ENCODE data around the gene CYP4Z1.
"Not testable (repeated sequence)": the region's sequence is repeated elsewhere in the genome, so short reads cannot be mapped to it uniquely, and the experiment has no call there.

GRCh38 chr1:47121039-47121438 is 54.0 kb downstream of the CYP4Z1 start:
- TF ChIP-seq ZFX (IDR thresholded peaks at IDR 0.05); EZH2 (IDR thresholded peaks at IDR 0.05); CTCF (IDR thresholded peaks at IDR 0.05 in 2 of 3, conservative IDR thresholded peaks at IDR 0.05 in 1 of 3; ENCODE audit: borderline replicate concordance in 1 of 3, insufficient read depth in 1 of 3, low read depth in 2 of 3, low read length in 2 of 3); POLR2AphosphoS5 (IDR thresholded peaks at IDR 0.05; ENCODE audit: low read depth, low read length): not testable (repeated sequence)
